Lower leg skin (tissue), 3 donors: ENCODE data around the gene SLC8A1.

ENCODE experiments used
- POLR2A ChIP-seq, 2 donors: fragments of 450-650 bp; IDR thresholded peaks; one replicate each; pipeline ENCODE4 v1.6.1; 2016 to 2017; ENCODE audit warnings: antibody characterized with exemption in 2 of 2, mild to moderate bottlenecking in 1 of 2, moderate library complexity in 1 of 2
- TF ChIP-seq, protein P1 (sequence below), 3 donors: fragments of 450-650 bp; IDR thresholded peaks; one replicate each; pipeline ENCODE4 v1.5.1; 2016; ENCODE audit warnings: antibody characterized with exemption in 3 of 3, mild to moderate bottlenecking in 3 of 3, moderate library complexity in 2 of 3

DNA sequence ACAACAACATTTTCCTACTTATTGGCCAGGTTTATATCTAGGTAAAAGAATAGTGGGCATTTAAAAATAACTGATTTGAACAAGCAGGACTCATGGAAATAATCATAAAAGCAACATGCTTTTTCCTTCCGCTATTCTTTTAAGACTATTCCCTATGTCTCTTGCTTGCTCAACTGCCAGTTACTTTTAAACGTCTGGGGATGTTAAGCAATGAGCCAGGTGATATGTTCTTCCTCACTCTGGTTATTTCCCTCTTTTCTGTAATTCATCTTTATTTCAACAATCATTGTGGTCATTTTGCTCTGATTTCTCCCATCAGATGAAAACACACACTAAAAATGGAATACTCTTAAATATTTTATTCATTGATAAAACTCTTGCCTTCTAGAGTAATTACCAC is 33.4 kb upstream of the SLC8A1 start:
- TF ChIP-seq, protein P1, sequence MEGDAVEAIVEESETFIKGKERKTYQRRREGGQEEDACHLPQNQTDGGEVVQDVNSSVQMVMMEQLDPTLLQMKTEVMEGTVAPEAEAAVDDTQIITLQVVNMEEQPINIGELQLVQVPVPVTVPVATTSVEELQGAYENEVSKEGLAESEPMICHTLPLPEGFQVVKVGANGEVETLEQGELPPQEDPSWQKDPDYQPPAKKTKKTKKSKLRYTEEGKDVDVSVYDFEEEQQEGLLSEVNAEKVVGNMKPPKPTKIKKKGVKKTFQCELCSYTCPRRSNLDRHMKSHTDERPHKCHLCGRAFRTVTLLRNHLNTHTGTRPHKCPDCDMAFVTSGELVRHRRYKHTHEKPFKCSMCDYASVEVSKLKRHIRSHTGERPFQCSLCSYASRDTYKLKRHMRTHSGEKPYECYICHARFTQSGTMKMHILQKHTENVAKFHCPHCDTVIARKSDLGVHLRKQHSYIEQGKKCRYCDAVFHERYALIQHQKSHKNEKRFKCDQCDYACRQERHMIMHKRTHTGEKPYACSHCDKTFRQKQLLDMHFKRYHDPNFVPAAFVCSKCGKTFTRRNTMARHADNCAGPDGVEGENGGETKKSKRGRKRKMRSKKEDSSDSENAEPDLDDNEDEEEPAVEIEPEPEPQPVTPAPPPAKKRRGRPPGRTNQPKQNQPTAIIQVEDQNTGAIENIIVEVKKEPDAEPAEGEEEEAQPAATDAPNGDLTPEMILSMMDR (IDR thresholded peaks at IDR 0.05), result no peak
- TF ChIP-seq POLR2A (IDR thresholded peaks at IDR 0.05), result no peak
